Left lobe of liver (tissue), 2 donors: ENCODE measurements around the gene DNAJC4. TPM values are rescaled to one million over a fixed set of nuclear protein-coding genes. Genes with fewer than 3 reads are reported as not detected.

ENCODE experiments used
- ATAC-seq: fragments of 200-7000 bp; cut with Tn5 transposase; one replicate; pipeline ENCODE4 v1.9.1; 2020; ENCODE audit warnings: mild to moderate bottlenecking, moderate library complexity
- DNase-seq: peaks from one replicate; pipeline ENCODE4 v3.0.0-alpha.2; 2020; ENCODE audit warnings: low spot score
- total RNA-seq: library from RNA; stranded (reverse); gene quantifications from one replicate; pipeline ENCODE4 v1.2.1, GENCODE V29; 2021
- donor health status: DM: no; HTN: no; CAD: no; lungs with moderate emphysema.
- donor health status: DM: no; HTN: yes; CAD: no.

Gene DNAJC4
- total RNA-seq, 1 donor from 2014 or later: 28.2 TPM

DNA sequence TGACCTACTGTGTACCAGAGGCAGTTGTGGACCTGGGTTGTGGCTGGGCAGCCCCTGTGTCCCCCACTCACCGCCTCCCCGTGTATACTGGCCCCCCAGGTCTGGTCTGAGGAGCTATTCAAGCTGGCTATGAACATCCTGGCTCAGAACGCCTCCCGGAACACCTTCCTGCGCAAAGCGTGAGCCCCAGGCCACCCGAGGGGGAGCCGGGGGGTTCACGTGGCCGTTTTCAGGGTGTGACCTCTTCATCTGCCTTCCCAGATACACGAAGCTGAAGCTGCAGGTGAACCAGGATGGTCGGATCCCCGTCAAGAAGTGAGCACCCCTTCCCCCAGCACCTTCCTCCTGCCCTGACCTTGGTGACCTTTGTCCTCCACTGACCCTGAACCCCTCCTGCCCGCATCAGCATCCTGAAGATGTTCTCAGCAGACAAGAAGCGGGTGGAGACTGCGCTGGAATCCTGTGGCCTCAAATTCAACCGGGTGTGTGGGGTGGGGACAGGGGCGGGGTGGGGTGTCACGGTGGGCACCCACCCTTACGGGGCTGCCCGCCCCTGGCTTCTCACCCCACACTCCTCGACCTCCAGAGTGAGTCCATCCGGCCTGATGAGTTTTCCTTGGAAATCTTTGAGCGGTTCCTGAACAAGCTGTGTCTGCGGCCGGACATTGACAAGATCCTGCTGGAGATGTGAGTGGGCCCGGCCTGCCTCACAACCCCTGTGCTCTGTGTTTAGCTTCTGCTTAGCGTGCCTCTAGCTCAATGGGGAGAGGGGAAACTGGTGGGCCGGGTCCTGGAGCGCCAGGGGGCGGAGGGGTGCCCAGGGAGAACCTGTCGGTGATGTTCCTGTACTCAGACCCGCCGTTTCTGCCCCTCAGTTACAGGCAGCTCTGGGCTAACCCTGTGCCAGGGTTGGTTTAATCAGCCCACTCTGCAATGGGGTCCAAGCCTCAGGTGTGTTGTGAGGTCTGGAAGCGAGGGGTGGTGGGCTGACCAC, 25.1 kb downstream of the DNAJC4 start:
- ATAC-seq: no peak

DNA sequence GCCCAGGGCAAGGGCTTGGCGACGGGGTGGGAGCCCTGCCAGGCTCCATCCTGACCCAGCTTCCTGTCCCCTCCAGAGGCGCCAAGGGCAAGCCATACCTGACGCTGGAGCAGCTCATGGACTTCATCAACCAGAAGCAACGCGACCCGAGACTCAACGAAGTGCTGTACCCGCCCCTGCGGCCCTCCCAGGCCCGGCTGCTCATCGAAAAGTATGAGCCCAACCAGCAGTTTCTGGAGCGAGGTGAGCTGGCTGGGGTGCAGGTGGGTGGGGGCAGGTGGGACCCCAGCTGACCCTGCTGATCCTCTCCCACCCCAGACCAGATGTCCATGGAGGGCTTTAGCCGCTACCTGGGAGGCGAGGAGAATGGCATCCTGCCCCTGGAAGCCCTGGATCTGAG, 26.0 kb downstream of the DNAJC4 start:
- DNase-seq (no peak), ATAC-seq (no peak)

More for the DNA sequence above, 25.1 kb downstream of the DNAJC4 start:
- no peak for DNase-seq

DNA sequence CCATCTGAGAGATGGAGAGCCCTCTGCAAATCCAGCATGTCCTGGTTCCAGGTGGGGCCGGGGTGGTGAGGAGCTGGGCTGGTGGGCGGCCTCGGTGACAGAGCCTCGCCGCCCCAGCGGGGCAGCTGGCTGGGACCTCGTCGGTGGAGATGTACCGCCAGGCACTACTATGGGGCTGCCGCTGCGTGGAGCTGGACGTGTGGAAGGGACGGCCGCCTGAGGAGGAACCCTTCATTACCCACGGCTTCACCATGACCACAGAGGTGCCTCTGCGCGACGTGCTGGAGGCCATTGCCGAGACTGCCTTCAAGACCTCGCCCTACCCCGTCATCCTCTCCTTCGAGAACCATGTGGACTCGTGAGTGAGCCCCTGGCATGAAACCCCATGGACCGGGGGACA, 28.0 kb downstream of the DNAJC4 start:
- DNase-seq (no peak), ATAC-seq (no peak)

DNA sequence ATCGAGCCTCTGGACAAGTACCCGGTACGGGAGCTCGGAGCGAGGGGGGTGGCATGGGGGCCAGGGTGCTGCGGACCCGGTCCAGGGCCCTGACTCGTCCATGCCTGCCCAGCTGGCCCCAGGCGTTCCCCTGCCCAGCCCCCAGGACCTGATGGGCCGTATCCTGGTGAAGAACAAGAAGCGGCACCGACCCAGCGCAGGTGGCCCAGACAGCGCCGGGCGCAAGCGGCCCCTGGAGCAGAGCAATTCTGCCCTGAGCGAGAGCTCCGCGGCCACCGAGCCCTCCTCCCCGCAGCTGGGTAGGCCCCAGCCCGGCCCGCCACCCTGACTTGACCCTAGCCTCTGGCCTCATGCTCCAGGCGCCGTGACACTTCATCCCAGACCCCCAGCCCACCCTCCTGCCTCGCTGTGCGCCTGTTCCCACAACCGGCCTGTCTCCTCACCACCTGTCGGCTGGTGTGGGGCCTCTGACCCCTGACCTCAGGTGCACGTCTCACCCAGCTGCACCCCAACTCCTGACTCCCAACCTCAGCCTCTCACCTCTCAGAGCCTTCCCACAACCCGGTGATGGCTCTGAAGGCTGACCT, 28.7 kb downstream of the DNAJC4 start:
- no peak for ATAC-seq
- DNase-seq: no peak

DNA sequence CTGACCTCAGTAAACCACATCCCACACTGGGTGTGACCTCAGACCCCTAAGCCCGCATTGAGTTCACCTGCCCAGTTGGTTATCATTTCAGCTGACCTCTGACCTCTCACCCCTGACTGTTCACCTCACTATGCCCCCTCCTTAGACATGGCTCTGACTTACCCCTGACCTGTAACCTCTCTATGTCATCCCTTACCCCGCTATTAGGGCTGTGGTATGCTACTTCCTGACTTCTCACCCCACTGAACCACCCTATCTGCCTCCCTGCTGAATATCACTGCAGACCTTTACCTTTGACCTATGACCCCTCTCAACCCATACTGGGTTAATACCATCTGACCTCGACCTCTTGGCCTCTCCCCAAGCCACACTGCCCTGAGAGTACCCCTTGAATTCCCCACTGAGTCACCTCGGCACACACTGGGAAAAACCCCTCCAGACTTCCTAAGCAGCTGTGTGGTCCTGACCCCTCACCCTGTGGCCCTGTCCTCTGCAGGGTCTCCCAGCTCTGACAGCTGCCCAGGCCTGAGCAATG, 29.3 kb downstream of the DNAJC4 start:
- DNase-seq: no peak
- ATAC-seq: no peak

DNA sequence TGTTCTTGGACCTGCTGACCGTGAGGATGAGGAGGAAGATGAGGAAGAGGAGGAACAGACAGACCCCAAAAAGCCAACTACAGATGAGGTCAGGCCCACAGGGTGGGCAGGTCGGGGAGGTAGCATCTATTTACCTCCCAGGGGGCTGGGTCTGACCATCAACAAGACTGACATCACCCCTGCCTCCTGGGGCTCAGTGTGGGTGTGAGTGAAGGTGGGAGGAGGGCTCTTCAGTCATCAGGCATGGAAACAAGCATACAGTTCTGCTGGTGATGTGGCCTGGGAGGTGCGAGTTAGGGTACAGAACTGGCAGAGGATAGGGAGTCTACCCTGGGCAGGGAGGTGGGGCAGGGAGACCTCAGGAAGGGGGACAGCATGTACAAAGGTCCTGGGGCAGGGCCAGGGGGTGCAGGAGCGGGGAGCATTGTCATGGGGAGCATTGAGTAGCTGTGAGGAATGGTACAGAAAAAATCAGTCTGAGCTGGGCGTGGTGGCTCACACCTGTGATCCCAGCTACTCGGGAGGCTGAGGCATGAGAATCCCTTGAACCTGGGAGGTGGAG, 29.9 kb downstream of the DNAJC4 start:
- no peak for ATAC-seq
- DNase-seq: no peak

DNA sequence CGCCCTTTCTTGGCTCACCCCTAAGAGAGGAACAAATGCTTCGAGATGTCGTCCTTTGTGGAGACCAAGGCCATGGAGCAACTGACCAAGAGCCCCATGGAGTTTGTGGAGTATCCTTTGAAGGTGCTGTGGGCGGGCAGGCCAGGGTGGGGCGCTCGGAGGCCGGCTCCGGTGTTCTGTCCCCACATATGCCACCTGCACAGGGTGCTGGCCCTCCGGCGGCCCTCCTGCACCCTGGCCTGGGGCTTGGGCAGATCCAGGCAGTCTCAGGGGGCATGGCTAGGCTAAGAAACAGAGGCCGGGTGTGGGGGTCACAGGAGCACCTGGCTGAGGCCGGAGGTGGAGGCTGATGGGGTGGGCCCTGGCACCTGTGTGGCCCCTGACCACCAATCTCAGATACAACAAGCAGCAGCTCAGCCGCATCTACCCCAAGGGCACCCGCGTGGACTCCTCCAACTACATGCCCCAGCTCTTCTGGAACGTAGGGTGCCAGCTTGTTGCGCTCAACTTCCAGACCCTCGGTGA, 31.3 kb downstream of the DNAJC4 start:
- DNase-seq: no peak
- no peak for ATAC-seq

DNA sequence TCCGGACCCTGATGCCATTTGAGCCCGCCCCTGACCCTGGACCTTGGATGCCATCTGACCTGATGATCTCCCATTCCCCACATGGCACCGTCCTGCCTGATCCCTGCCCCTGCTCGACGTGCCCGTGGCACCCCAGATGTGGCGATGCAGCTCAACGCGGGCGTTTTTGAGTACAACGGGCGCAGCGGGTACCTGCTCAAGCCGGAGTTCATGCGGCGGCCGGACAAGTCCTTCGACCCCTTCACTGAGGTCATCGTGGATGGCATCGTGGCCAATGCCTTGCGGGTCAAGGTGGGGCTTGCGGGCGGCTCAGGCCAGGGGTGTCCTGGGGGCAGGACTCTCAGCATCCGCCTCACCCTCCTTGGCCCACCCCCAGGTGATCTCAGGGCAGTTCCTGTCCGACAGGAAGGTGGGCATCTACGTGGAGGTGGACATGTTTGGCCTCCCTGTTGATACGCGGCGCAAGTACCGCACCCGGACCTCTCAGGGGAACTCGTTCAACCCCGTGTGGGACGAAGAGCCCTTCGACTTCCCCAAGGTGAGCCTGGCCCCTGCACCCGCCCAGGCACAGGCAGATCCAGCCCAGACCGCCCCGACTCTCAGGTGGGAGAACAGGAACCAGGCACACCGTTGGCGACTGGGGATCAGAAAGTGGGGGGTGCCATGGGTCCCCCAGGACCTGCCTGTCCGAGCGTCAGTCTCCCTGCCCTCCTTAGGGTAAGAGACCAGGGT, 32.1 kb downstream of the DNAJC4 start:
- DNase-seq (no peak), ATAC-seq (no peak)

DNA sequence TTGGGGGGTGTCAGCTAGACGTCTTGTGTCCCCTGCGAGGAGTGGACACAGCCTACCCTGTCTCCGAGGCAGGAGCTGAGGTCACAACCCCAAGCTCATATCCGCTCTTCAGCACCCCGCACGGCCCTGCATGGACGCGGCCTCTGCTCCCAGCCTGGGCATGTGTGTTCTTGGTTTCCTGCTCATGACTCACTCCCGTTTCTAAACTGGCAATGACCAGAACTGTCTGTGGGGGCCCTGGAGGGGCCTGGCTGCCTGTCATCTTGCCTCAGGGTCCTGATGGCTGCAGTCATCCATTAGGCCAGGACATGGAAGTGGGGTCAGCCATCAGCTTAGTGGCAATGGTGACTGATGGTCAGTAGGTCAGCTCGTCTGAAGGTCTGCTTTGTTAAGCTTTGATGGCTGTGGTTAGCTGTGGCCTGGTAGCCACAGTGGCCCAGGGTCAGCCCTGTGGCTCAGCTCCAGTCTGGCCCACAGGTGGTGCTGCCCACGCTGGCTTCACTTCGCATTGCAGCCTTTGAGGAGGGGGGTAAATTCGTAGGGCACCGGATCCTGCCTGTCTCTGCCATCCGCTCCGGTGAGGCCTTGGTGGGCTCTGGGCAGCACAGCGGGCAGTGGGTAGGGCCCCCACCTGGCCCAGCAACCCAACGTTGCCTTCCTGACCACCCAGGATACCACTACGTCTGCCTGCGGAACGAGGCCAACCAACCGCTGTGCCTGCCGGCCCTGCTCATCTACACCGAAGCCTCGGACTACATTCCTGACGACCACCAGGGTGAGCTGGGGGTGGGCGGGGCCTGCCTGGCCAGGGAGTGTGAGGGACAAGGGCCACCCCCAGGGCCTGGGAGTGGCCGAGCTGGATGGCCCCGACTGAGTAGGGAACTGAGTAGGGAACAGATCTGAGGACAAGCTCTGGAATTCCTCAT, 32.9 kb downstream of the DNAJC4 start:
- DNase-seq: no peak
- no peak for ATAC-seq

DNA sequence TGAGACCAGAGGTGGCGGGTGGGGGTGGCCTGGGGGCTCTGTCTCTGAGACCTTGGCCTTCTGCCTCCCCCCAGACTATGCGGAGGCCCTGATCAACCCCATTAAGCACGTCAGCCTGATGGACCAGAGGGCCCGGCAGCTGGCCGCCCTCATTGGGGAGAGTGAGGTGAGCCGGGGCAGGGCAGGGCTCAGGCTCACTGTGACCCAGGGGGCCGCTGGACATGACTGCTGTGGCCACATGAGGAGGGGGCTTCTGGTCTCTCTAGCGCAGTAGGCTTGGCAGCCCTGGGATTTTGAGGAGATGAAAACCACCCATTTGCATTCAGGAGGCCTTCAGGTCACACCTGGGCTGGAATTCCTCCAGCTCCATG, 33.6 kb downstream of the DNAJC4 start:
- ATAC-seq (no peak), DNase-seq (no peak)

DNA sequence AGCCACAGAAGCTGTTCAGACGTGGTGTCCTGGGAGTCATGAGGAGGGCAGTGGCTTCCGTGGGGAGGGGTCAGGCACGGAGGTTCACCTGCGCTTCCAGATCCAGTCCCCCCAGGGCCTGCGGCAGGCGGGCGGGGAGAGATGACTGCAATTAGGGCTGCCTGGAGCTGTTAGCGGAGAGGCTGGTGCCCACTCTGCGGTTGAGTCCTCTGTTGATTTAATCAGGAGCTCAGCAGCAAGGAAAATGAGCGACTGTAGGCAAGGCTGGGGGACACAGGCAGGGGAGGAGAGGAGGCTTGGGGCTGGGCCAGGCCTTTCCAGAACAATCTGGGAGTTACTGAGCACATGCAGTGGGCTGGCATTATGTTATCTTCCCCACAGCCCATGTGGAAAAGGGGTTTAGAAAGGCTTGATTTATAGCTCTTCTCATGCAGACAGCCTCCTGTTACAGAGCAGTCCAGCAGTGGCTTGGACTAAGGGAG, 34.1 kb downstream of the DNAJC4 start:
- no peak for DNase-seq

DNA sequence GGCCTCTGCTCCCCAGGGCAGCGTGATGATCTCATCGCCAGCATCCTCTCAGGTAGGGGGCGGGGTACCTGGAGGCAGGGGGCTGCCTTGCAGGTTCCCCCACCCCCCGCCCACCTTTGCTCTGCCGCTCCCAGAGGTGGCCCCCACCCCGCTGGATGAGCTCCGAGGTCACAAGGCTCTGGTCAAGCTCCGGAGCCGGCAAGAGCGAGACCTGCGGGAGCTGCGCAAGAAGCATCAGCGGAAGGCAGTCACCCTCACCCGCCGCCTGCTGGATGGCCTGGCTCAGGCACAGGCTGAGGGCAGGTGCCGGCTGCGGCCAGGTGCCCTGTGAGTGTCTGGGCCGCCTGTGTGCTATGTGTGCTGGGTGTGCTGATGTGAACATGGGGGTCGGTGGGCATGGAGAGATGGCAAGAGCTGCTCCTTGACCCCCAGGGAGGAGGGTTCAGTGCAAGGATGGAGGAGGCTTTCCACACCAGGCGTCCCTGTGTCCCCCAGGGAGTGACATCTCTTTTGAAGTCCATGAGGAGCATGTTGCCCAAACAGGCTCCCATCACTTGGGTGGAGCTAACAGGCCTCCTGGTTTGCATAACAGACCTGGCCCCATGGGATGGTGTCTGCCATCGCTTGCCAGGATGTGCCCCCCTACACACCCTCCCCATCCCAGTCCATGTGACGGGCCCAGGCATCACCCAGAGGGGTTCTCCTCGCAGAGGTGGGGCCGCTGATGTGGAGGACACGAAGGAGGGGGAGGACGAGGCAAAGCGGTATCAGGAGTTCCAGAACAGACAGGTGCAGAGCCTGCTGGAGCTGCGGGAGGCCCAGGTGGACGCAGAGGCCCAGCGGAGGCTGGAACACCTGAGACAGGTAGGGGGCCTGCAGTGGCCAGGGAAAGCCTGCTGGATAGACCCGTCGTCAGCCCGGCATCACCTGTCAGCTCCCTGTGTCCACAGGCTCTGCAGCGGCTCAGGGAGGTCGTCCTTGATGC, 35.1 kb downstream of the DNAJC4 start:
- ATAC-seq: no peak

More for the DNA sequence above, 34.1 kb downstream of the DNAJC4 start:
- ATAC-seq: no peak

DNA sequence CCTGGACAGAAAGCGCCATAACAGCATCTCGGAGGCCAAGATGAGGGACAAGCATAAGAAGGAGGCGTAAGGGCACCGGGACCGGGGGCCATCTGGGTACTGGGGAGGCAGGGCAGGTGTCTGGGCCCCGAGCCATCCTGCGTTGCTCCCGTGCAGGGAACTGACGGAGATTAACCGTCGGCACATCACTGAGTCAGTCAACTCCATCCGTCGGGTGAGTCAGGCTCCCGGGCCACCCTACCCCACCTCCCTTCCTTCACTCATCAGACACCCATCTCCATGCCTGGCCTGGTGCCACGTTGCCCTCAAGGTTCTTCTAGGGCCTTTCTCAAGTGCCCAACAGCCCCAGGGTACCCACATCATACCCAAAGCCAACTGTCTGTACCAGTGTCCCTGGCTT, 36.0 kb downstream of the DNAJC4 start:
- no peak for ATAC-seq
- DNase-seq: no peak

More for the DNA sequence above, 35.1 kb downstream of the DNAJC4 start:
- no peak for DNase-seq

DNA sequence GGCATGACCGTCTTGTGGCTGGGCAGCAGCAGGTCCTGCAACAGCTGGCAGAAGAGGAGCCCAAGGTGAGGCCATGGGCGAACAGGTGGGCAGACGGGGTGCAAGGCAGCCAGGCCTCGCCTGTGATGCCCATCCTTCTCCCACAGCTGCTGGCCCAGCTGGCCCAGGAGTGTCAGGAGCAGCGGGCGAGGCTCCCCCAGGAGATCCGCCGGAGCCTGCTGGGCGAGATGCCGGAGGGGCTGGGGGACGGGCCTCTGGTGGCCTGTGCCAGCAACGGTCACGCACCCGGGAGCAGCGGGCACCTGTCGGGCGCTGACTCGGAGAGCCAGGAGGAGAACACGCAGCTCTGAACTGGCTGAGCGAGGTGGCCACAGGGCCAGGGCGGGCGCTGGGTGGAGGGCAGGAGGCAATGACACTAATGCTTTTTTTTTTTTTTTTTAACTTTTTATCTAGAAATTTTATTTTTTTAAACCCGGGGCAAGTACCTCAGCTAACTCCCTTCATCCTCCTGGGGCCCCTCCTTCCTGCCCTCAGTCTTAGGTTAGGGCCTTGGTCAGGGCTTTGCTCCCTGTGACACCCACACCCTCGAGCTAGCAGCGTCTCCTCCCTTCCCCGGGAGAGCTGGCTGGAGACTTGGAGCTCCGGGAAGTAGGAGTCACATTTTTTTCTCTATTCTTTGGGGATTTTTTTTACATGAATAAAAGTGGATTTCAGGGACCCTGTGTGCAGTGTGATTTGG, 37.0 kb downstream of the DNAJC4 start:
- DNase-seq: no peak

DNA sequence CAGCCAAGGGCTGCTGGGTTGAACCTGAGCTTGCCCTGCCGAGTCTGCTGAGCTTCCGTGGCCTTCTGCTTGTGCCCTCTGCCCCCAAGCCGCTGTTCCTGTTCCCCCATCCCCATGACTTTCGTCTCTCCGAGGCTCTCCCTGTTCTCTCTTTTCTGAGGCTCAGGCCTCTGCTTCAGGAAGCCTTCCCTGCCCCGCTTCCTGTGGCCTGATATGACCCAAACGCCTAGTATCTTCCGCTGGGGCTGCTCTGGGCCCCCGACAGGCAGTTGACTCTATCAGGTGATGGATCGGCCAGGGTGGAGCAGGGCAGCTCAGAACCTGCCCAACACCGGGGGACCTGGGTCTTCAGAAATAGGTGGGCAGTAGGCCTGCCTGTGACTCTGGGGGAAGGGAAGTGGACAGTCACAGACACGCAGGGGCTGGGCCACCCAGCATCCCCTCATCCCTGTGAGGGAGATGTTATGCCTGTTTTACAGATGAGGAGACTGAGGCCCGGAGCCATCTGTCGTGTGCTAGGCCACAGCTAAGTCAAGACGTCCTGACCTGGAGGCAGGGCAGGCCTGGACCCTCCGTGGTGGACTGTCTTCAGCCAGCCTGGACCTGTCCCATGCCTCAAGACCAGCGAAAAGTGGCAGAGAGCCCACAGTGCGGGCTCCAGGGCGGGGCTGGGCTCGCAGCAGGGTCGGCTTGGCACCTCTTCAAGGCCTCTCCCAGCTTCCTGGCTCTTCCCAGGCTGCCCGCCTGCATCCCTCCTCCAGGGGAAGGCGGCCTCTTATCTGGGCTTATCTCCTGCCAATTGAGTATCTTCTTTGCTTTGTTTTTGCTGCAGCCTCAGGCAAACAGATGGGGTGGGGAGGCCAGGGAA, 37.9 kb downstream of the DNAJC4 start:
- ATAC-seq (no peak), DNase-seq (peak; percentile 73)

More for the DNA sequence above, 37.0 kb downstream of the DNAJC4 start:
- ATAC-seq: no peak

DNA sequence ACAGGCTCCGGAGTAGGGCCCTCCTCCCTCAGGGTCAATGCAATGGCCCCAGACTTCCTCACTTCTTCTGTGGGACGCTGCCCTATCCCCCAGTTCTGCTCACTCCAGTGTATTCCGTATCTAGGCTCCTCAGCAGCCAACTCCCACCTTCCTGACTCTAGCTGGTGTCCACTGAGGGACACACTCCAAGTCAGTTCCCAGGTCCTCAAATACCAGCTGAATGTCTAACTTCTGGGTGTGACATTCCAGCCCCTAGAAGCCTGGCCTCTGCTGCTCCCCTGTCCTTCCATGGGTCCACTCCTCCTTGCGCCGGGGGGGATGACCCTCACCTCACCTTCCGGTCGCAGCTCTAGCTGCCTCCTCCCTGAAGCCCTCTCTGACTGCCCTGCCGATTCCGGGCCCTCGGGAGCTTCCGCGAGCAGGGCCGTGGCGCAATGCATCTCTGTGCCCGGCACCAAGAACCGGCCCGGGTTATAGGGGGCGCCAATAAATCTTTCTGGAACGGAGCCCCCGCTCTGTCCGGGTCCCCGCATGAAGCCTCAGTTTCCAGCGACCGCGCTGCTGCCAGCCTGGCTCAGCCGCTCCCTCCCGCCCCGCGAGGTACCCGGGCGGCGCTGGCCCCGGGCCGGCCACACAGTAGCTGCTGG, 38.7 kb downstream of the DNAJC4 start:
- ATAC-seq: peak; percentile 21
- DNase-seq: peak; percentile 73
